IPS-18a (cell line): ENCODE measurements around the gene STARD3NL.
"Not testable (repeated sequence)": the region's sequence is repeated elsewhere in the genome, so short reads cannot be mapped to it uniquely, and the experiment has no call there.

Source experiments
- H3K27ac ChIP-seq: one replicate; pipeline ENCODE4 v1.5.1; 2013; ENCODE audit warnings: low read length
- H3K27me3 ChIP-seq: one replicate; pipeline ENCODE4 v1.6.1; 2013; ENCODE audit warnings: mild to moderate bottlenecking, low read length; ENCODE audit not compliant: control insufficient read depth, insufficient read depth
- H3K36me3 ChIP-seq: one replicate; pipeline ENCODE4 v1.6.1; 2013; ENCODE audit warnings: low read depth, low read length; ENCODE audit not compliant: control insufficient read depth
- H3K4me1 ChIP-seq: one replicate; pipeline ENCODE4 v1.6.1; 2013; ENCODE audit warnings: low read depth, low read length; ENCODE audit not compliant: control insufficient read depth
- H3K4me3 ChIP-seq: one replicate; pipeline ENCODE4 v1.5.1; 2013; ENCODE audit warnings: low read length
- H3K9ac ChIP-seq: one replicate; pipeline ENCODE4 v1.6.1; 2013; ENCODE audit warnings: mild to moderate bottlenecking, low read length, moderate library complexity
- H3K9me3 ChIP-seq: one replicate; pipeline ENCODE4 v1.6.1; 2013; ENCODE audit warnings: low read depth, low read length; ENCODE audit not compliant: control insufficient read depth

The STARD3NL gene

DNA sequence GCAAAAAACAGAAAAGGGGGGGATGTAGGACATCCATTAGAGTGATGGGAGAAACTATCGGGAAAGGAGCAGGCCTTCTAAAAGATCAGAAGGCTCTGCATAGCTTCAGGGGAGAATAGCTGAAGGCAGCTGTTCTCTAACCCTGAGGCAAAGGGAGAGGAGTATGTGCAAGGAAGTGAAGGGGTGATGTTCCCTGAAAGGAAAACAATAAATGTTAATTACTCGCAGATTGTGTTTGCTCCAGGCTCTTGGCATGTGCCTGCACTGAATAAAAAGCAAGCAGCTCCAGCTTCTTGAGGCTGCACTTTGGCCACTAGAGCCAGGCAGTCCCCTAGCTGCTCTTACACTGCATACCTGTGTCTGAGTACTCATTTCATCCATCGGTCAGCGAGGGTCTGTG, 14.4 kb upstream of the STARD3NL start:
- no peaks in the 10 kb centered on the region for H3K36me3 ChIP-seq
- no peaks in the 10 kb centered on the region for H3K9me3 ChIP-seq
- H3K4me3 ChIP-seq = no peak overlapping the region
- no peaks in the 10 kb centered on the region for H3K4me1 ChIP-seq
- no peaks in the 10 kb centered on the region for H3K27me3 ChIP-seq
- no peak overlapping the region for H3K27ac ChIP-seq
- no peak overlapping the region for H3K9ac ChIP-seq

DNA sequence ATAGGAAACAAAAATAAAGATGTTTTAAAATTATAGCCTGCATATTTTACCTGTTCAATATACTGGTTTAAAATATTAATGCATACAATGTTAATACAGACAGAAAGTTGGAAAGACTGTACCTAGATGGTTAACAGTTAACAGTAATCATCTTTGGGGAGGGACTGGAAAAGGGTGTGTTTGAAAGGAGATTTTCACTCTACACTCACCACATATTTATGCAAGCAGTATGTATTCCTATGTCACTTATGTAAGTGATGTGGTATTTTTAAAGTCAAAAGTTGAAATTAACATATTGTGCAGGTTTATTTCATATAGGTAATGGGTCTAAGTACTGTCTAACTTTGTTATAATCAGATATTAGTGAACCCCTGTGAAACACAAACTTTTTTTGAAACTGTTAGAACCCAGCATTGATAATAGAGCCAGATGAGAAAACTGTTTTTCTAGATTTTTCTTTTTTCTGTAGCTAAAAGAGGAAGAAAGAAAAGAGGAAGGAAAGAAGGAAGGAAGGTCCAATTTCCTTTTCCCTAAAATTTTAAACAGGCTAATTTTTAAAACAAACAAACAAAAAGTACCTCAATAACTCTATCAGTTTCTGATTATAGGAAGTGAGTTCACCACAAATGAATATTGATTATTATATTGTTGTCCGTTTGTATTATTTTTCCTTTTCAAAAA, 9.0 kb upstream of the STARD3NL start:
- Histone ChIP-seq H3K9me3 (no peaks in the 10 kb centered on the region), H3K36me3 (no peaks in the 10 kb centered on the region), H3K9ac (no peak overlapping the region), H3K27ac (no peak overlapping the region), H3K4me3 (no peak overlapping the region), H3K4me1 (no peaks in the 10 kb centered on the region), H3K27me3 (no peaks in the 10 kb centered on the region)

DNA sequence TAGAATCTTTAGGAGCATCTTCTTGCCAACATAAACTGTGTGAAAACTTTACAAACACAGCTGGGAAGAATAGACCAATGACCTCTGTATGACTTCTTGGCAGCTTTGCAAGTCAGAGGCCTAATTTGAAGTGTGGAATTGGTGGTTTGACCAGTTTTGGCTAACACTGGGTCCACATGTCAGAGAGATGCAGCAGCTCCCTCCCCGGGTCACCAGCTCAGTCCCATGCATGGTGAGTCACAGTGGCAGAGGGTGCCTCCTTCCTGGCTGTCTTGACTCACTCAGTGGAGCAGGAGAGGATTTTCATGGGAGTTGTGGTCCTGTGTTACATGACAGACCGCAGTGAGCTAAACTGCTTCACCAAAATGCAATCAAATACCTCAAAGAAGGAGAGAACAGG, 8.2 kb upstream of the STARD3NL start:
- no peaks in the 10 kb centered on the region for H3K4me1 ChIP-seq
- no peaks in the 10 kb centered on the region for H3K27me3 ChIP-seq
- no peak overlapping the region for H3K4me3 ChIP-seq
- no peak overlapping the region for H3K9ac ChIP-seq
- no peaks in the 10 kb centered on the region for H3K9me3 ChIP-seq
- H3K36me3 ChIP-seq = no peaks in the 10 kb centered on the region
- no peak overlapping the region for H3K27ac ChIP-seq

DNA sequence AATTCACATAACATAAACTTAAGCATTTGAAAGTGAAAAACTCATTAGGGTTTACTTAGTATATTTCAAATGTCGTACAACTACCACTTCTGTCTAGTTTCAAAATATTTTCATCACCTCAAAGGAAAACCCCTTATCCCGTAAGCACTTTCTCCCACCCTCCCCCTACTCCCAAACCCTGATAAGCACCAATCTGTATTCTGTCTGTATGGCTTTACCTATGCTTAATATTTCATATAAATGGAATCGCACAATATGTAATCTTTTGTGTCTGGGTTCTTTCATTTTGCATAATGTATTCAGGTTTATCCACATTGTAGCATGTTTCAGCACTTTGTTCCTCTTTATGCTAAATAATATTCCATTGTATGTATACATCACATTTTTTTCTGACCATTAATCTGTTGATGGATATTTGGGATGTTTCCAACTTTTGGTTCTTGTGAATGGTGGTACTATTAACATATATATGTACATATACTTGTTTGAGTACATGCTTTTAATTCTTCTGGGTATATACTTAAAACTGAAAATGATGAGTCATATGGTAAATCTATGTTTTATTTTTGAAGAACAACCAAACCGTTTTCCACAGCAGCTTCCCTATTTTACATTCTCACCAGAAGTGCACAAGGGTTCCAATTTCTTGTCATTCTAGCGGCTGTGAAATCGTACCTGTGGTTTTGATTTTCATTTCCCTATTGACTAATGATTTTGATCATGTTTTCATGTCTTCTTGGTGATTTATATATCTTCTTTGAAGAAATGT, 6.2 kb upstream of the STARD3NL start:
- Histone ChIP-seq H3K4me3 (no peak overlapping the region), H3K9ac (no peak overlapping the region), H3K27ac (no peak overlapping the region)

DNA sequence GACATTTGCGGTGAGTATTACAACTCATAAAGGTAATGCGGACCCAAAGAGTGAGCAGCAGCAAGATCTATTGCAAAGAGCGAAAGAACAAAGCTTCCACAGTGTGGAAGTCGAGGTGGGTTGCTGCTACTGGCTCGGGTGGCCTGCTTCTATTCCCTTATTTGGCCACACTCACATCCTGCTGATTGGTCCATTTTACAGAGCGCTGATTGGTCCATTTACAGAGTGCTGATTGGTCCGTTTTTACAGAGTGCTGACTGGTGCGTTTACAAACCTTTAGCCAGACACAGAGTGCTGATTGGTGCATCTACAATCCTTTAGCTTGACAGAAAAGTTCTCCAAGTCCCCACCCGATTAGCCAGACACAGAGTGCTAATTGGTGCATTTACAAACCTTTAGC, 2.5 kb upstream of the STARD3NL start:
- H3K4me3 ChIP-seq, H3K27me3 ChIP-seq, H3K9me3 ChIP-seq, H3K9ac ChIP-seq, H3K27ac ChIP-seq, H3K36me3 ChIP-seq: not testable (repeated sequence)
- H3K4me1 ChIP-seq = peaks cover 10% of the 10 kb centered on the region

More for the DNA sequence above, 6.2 kb upstream of the STARD3NL start:
- H3K9me3 ChIP-seq = no peaks in the 10 kb centered on the region
- no peaks in the 10 kb centered on the region for H3K4me1 ChIP-seq
- H3K36me3 ChIP-seq = no peaks in the 10 kb centered on the region
- H3K27me3 ChIP-seq = no peaks in the 10 kb centered on the region

DNA sequence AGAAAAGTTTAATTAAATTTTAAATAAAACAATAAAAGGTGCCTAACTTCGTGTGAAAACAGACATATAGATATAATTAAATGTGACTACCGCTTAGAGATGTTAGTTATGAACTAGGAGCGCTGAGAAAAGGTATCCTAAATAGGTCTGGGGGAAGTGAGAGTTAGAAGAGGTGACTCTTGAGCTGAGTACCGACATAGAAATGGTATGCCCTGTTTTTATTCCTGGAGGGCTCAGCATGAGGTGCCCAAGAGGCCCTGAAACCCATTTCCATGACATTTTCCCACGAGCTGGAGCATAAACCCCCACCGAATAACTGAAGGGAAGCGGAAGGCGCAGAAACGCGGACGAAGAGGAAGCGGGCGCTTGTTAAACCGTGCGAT, 433 bp upstream of the STARD3NL start:
- Histone ChIP-seq H3K4me3 (peak overlapping the region; percentile 82), H3K4me1 (peaks cover 10% of the 10 kb centered on the region), H3K9me3 (no peaks in the 10 kb centered on the region), H3K9ac (peak overlapping the region; percentile 67), H3K27ac (peak overlapping the region; percentile 72), H3K36me3 (no peaks in the 10 kb centered on the region), H3K27me3 (no peaks in the 10 kb centered on the region)

DNA sequence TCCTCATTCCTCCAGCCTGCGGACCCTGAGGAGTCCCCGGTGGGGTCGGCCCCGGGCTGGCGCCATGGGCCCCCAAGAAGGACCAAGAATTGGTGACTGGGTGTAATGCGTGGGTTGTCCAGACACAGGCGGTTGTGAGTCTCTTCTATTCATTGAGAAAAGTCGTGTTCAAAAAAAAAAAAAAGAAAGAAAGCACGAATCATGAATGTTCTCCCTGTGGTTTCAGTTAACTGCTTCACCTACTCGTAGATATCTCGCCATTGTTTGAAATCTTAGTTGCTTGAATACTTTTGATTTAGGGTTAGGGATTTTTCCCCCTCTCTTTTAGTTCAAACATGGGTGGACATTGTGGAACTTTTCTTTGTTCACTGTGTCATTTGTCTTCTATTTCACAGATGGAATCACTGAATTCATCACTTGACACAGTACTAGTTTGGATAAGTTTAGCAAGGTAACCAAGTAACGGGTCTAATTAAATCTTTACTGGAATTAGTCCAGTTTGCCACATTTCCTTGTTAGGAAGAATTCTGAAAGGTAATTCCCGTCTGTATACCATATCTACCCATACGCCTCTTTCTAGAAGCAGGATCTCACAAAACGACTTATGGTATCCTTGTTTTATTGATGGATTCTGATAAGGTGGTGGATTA, 775 bp downstream of the STARD3NL start:
- peak overlapping the region; percentile 63 for H3K9ac ChIP-seq
- H3K4me1 ChIP-seq = peaks cover 10% of the 10 kb centered on the region
- no peaks in the 10 kb centered on the region for H3K36me3 ChIP-seq
- peak overlapping the region; percentile 82 for H3K4me3 ChIP-seq
- no peaks in the 10 kb centered on the region for H3K27me3 ChIP-seq
- no peaks in the 10 kb centered on the region for H3K9me3 ChIP-seq
- no peak overlapping the region for H3K27ac ChIP-seq

DNA sequence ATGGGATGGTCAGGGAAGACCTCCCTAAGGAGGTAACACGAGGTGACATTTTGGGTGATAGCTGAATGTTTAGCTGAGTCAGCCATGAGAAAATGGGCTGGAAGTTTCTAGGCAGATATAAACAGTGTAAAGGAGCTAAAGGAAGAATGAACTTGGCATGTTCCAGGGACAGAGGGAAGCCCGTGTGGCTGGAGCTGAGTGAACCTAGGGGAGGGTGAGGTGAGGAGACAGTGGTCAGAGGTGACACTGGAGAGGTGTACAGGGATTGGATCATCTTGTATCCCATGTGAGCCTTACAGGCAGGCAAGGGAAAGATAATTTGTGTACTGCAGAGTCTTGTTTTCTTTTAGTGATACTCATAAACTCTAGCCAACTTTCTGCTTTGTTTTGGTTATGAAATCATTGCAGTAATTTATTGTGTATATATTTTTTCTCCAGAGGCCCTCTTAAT, 1.8 kb downstream of the STARD3NL start:
- Histone ChIP-seq H3K27me3 (no peaks in the 10 kb centered on the region), H3K36me3 (no peaks in the 10 kb centered on the region), H3K4me3 (no peak overlapping the region), H3K9me3 (no peaks in the 10 kb centered on the region), H3K9ac (no peak overlapping the region), H3K4me1 (peaks cover 10% of the 10 kb centered on the region), H3K27ac (no peak overlapping the region)

DNA sequence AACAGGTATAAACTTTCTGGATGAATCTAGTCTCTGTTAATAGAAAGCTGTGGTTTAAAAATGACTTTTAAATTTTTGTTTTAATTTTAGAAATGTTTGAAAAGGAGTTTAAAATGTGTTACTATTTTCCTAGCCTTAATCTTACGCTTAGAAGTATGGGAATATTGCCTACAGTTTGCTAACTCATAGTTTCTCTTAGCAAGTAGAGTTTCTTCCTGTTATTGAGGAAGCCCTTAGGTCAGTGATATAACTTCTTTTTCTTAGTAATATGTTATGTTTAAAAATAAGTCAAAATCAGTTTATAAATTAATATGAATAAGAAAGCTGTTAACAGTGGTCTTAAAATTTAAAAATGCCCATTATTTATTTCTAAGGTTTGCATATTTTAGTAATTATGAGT, 3.1 kb downstream of the STARD3NL start:
- H3K9ac ChIP-seq = no peak overlapping the region
- H3K27me3 ChIP-seq = no peaks in the 10 kb centered on the region
- H3K27ac ChIP-seq = no peak overlapping the region
- no peaks in the 10 kb centered on the region for H3K36me3 ChIP-seq
- H3K4me3 ChIP-seq = no peak overlapping the region
- H3K9me3 ChIP-seq = no peaks in the 10 kb centered on the region
- peaks cover 10% of the 10 kb centered on the region for H3K4me1 ChIP-seq

DNA sequence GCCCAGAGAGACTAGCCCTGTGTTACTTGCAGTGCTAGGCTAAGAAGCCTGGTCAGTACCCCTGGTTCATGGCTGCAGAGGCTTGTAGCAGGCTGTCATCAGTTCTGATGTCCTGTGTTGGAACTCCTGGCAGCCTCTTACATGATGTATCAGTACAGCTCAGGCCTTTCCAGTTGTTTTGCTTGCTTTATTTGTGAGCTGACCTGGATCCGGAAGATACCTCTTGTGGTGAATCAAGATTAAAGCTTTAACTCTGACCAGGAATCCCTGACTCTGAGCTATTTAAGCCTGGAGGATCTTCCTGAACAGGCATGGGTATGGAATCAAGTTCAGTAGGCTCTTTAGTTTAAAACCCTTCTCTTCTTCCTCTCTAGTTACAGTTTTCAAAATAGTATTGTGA, 4.4 kb downstream of the STARD3NL start:
- no peaks in the 10 kb centered on the region for H3K27me3 ChIP-seq
- H3K9me3 ChIP-seq = no peaks in the 10 kb centered on the region
- H3K36me3 ChIP-seq = no peaks in the 10 kb centered on the region
- no peak overlapping the region for H3K27ac ChIP-seq
- peaks cover 19% of the 10 kb centered on the region for H3K4me1 ChIP-seq
- no peak overlapping the region for H3K9ac ChIP-seq
- H3K4me3 ChIP-seq = no peak overlapping the region

DNA sequence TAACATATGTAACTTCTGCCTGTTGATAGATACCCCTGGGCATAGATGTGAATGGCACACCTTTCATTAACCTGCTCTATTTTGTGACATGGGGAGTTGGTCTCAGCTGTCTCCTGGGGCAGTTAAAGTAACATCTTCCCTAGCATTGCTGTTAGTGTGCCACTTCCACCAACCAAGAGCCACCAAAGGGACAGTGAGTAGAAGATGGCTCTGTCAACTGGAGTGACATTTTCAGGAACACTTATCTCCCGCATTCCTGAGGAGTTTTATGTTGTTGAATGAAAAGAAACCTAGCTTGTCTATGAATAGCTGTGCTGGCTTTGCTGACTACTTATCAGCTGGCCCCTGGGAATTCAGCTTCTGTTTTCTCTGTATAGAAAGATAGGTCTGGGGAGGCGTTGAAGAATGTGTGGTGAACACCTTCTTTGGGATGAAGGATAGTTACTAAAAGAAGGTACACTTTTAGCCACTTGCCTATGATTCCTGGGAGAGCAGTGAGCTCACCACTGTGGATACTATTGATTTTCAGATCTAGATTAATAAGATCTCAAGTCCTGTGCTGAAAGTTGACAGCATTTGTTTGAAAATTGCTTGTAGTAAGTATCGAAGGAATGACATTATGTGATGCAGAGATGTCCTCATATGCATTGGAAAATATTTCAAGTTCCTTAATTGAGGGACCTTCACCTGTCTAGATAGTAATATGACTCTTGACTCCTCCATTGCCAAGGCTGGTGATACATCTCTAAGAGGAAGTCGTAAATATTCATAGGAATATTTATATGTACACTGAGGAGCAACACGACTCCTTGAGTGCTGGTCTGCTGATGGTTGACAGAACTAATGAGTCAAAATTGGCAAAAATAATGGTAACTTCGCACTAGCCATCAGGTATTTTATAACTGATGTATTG, 7.6 kb downstream of the STARD3NL start:
- Histone ChIP-seq H3K4me1 (peaks cover 34% of the 10 kb centered on the region), H3K36me3 (no peaks in the 10 kb centered on the region), H3K9me3 (no peaks in the 10 kb centered on the region), H3K27ac (no peak overlapping the region), H3K4me3 (no peak overlapping the region), H3K27me3 (no peaks in the 10 kb centered on the region), H3K9ac (no peak overlapping the region)
